Jurkat, Clone E6-1 (cell line): ENCODE data around the gene MIER2.

Source experiments
- DNase-seq: peaks from one replicate; pipeline ENCODE4 v3.0.0-alpha.2; 2011; ENCODE audit warnings: low read depth, low spot score
- H3K4me3 ChIP-seq: 2 replicates; pipeline ENCODE4 v1.5.1; 2011; ENCODE audit warnings: mild to moderate bottlenecking, low read length, control low read depth, moderate library complexity

Gene MIER2

DNA sequence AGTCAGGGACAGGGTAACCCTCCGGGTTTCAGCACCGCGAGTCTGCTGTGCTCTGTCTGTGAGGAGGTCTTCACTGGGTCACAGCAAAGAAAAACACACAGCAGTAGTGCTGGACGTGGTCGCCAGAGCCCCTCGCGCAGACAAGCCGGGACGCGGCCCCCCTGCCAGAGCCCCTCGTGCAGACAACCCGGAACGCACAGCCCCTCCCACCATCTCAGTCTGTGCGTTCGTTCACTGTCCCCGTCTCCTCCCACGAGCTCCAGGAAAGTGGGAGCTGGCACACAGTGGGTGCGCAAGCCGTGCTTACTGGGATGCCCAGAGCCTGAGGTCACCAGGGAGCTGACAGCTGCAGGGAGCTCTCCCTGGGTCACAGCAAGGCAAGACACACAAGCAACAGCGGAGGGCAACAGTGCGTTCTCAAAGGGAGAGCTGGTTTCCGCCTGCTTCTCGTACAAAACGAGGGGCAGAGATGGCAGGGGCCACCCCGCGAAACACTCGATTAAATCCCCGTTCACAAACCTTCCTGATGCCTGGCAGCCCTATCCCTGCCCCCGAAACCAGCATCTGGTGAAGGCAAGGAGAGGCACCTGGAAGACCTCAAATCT is 50.2 kb downstream of the MIER2 start:
- H3K4me3 ChIP-seq, result no peak overlapping the region
- no peak for DNase-seq

DNA sequence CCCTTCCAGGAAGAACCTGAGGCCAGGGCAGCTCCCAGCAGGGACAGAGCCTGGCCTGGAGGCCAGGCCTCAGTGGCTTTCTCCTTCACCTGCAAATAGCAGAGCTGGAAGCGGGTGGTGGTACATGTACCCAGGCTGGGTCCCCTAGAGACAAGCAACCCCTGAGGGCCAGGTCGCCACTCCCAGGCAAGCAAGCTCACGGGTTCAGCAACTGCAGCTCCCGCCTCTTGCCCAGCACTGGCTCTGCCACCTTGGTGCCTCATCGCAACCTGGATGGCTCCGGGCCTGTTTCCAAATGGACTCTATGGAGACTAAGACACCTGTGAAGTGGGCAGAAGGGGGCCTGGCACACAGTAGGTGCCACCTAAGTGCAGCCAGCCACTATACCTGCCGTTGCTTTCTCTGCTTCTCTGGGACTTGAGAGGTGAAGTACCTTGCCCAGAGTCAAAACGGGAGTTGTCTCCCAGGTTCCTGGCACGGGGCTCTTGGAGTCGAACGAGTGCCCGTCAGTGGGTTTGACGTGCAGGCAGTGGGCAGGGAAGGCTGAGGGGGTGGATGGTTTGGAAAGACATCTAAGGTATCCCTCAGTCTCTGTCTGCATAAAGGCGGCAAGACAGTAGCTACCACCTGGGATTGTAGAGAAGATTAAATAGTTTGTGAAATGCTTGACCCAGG is 51.0 kb downstream of the MIER2 start:
- H3K4me3 ChIP-seq, result no peak overlapping the region
- no peak for DNase-seq

- H3K4me3 ChIP-seq, result no peak overlapping the region
- no peak for DNase-seq
Observed at GRCh38 chr19:292951-293350, 51.6 kb downstream of the MIER2 start.

- DNase-seq, result no peak
- H3K4me3 ChIP-seq, result no peak overlapping the region
Observed at GRCh38 chr19:292281-292884, 52.2 kb downstream of the MIER2 start.

DNA sequence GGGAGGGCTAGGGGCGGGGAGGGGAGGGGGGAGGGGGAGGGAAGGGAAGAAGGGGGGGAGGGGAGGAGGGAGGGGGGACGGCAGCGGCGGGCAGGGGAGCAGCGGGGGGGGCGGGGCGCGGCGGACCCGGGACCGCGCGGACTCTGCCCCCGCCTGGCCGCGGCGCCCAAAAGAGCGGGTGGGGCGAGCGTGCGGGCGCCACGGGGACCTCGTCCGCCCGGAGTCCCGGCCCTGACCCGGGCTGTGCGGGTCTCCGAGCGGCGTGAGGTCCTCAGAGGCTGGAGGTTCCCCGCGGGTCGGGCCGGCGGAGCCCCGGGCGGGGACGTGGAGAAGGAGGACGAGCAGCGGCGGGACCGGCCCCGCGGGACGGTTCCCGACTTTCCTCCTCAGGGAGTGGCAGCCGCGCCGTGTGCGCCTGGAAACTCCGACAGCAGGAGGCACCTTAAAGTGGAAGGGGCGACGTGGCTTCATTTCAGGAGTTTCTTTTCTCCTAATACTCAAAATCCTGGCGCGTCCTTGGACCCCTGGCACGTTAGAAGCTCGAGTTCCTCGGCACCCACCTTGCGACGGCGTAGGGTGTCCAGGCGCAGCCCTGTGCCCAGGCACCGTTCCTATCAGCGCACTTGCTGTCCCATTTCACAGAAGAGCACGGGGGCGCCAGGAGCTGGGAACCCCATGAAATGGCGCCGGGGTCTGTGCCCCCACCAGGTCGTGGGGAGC is 52.9 kb downstream of the MIER2 start:
- DNase-seq, result no peak
- no peak overlapping the region for H3K4me3 ChIP-seq

DNA sequence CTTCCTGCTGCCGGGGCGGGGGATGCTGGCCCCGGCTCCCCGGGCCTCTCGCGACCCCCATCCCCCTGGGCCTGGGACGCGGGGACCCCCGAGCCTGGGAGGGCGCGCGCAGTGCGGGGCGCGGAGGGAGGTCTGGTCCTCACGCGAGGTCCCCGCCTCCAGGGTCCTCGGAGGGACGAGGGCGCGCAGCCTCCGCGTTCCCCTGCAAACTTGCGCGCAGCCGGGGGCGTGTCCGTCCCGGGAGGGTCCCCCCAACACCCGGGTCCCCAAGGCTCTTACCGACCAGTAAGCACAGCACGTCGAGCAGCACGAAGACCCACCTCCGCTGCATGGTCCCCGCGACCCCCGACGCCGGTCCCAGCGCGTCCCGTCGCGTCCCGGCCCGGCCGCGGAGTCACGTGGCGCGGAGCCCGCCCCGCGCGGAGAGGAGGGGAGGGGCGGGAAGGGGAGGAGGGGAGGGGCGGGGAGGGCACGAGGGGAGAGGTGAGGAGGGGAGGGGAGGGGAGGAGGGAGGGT is 53.5 kb downstream of the MIER2 start, which contains the start of gene PLPP2:
PLPP2 (minus strand) TSS at position 398 of the 516 bp plus-strand sequence; CDS start at position 331, 67 bp downstream.
- DNase-seq, result no peak
- no peak within 1 kb of the TSS for H3K4me3 ChIP-seq

DNA sequence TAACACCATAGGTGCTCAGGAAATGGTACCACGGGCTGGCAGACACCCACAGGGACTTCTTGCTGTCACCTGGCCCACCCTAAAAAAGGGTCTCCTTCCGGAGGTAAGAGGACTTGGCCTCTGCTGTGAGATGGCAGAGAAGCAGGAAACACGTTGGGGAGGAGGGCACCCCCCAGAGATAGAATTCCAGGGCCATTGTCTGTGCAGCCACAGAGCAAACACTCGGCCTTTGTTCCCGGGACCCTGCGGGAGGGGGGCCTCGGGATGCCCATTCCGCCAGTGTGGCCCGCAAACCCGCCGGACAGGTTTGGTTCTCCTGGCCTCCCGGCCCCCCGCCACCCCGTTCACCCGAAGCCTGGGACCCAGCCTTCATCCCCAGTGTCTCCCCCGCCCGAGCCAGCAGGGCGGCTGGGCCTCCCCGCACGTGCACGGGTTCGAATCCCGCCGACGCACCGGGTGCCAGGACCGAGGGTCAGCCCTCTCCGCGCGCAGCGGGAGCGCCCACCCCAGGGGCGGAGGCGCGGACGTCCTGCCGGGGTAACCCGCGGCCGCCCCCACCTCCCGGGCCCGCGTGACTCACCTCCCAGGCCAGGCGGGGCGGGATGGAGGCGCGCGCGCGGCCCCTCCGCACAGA is 54.1 kb downstream of the MIER2 start:
- no peak for DNase-seq
- no peak overlapping the region for H3K4me3 ChIP-seq

DNA sequence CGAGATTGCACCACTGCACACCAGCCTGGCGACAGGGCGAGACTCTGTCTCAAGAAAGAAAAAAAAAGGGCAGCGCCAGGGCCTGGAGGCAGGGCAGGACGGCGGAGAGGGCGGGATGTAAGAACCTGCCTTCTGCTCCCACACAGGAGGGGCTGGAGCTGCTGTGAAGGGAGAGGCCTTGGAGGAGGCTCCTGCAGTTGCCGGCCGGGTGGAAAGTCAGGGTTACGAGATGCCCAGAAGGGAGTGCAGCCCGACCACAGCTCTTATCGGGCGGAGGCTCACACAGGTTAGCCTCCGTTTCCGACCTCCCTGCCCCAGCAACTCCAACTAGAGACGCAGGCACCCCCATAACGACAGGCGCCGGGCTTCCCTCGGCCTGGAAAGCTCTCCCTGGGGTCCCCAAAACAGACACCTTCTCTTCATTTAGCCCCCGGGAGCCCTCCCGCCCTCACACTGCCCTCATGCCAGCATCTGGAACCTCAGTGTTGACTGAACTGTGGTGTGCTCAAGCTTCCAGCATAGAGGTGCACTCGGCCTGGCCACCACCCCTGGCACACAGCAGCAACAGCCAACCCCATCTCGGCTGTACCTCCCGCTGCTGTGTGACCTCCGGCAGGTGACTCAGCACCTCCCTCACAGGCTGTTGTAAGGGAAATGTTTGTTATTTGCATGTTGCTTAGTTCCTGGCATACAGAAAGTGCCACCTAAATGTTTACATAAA is 54.8 kb downstream of the MIER2 start:
- no peak for DNase-seq
- no peak overlapping the region for H3K4me3 ChIP-seq

GRCh38 chr19:288911-289310 is 55.7 kb downstream of the MIER2 start:
- DNase-seq, result no peak
- H3K4me3 ChIP-seq, result no peak overlapping the region

DNA sequence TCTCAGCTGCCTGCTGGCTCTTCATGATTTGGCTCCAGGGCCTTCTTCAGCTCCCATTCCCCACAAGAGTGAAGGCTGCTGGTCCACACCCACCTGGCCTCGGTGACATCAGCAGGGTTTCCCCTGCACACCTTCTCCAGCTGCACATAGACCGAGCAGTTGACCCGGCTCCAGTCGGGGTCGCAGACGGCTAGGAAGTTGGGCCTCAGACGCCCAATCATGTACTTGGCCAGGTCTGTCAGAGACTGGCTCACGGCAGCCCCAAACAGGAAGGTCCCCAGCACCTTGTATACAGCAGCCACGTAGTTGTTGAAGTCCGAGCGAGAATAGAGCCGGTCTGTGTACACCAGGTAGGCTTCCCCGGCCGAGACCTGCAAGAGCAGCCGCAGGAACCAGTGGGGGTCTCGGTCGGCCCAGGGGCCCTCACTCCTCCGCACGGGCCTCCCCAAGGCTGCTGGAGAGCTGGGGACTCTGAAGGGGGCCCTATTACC is 57.2 kb downstream of the MIER2 start:
- no peak overlapping the region for H3K4me3 ChIP-seq
- no peak for DNase-seq

- no peak for DNase-seq
- H3K4me3 ChIP-seq, result no peak overlapping the region
Observed at GRCh38 chr19:283395-283794, 61.2 kb downstream of the MIER2 start.

DNA sequence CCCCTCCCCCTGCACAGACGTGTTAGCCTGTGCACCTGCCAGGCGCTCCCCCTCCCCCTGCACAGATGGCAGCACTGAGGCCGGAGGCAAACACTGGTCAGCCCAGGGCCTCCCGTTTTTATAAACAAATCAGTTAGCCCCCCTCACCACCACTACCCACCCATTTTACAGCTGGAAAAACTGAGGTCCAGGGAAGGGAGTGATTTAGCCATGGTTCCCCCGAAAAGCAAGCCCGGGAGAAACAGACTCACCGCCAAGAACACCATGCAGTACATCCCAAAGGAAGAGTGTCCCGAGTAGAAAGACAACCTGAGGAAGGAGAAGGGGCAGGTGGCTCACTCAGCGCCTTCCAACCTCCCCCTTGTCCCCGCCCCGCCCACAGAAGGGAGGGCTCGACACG is 62.1 kb downstream of the MIER2 start:
- DNase-seq, result no peak
- no peak overlapping the region for H3K4me3 ChIP-seq

DNA sequence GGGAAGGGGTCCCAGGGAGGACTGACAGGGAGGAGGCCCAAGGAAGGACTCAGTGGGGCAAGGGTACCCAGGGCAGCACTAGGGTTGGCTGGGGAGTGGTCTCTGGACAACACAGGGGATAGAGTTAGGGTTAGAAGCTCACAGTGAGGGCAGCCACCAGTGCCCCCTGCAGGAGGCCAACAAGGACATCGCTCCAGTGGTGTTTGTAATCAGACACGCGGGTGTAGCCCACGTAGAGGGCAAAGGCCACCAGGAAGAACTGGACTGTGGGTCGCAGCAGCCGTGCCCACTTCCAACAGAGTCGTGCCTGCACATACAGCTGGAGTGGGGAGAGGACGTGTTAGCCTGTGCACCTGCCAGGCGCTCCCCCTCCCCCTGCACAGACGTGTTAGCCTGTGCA is 62.6 kb downstream of the MIER2 start:
- no peak for DNase-seq
- H3K4me3 ChIP-seq, result no peak overlapping the region

DNA sequence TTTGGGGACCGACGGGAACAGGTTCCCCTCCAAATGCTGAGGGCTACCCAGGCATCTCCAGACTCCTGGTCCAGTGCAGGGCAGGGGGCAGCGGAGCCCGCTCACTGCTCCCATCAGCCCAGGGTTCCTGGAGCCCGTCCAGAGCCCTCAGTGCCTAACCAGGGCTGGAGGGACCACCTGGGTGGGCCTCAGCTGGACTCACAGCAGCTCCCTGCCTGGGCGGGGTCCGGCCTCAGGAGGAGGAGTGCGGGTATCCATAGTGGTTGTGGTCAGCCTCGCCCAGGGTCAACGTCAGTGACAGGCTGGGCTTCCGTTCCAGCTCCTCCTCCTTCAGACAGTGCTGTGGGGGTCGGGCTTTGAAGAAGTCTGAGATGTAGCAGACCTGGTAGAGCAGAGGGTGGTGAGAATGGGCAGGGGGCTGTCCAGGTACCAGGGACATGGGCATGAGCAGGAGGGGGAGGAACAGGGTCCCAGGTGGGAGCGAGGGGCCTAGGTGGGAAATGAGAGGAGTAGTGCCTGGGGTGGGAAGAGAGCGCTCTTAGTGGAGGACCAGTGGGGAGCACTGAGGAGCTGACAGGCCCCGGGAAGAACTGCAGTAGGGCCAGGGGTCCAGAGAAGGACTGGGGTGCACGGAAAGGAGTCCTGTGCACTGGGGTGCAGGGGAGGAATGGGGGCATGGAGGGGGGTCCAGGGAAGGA is 63.3 kb downstream of the MIER2 start:
- no peak for DNase-seq
- H3K4me3 ChIP-seq, result no peak overlapping the region

GRCh38 chr19:280541-281009 is 64.0 kb downstream of the MIER2 start:
- H3K4me3 ChIP-seq, result no peak overlapping the region
- no peak for DNase-seq

- no peak for DNase-seq
- H3K4me3 ChIP-seq, result no peak overlapping the region
Observed at GRCh38 chr19:279656-280055, 64.9 kb downstream of the MIER2 start.

GRCh38 chr19:279231-279630 is 65.4 kb downstream of the MIER2 start:
- DNase-seq, result no peak
- H3K4me3 ChIP-seq, result no peak overlapping the region

DNA sequence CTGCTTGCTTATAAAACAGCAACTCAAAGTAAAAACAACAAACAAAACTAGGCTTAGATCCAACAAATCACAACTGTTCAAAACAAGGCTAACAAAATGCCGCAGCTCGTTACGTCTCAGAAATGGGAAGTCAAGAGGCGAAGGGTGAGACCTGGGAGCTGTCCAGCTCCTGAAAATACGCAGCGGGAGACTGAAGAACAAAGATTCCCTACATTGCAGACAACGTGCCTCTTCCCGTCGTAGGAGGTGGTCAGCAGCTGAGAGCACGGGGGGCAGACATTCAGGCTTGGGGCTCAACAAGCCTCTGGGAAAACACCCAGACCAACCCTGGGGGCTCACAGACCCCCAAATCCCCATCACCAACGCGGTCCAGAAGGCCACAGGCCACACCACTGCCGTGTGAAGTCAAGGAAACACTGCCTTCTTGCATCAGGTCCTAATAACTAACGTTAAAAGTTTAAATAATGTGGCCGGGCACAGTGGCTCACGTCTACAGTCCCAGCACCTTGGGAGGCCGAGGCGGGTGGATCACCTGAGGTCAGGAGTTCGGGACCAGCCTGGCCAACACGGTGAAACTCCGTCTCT is 66.9 kb downstream of the MIER2 start:
- H3K4me3 ChIP-seq, result no peak overlapping the region
- DNase-seq, result no peak
